Heart right ventricle (tissue), 16 donors: ENCODE results near the gene STK11. TPM values are rescaled to one million over a fixed set of nuclear protein-coding genes. Genes with fewer than 3 reads are reported as not detected.

Experiments used
- ATAC-seq, 8 donors: fragments of 200-7000 bp; cut with Tn5 transposase; one replicate each; pipeline ENCODE4 v1.9.1; 2020; ENCODE audit warnings: mild to moderate bottlenecking in 8 of 8, moderate library complexity in 8 of 8, moderate number of reproducible peaks in 1 of 8
- DNase-seq, 2 donors: peaks; one replicate each; pipeline ENCODE4 v3.0.0-alpha.2; 2020
- H3K27ac ChIP-seq, 10 donors: fragments of 200-600 bp; sonication (generic) in 2 of 10; one replicate each; pipeline versions ENCODE4 v1.5.0 to v1.8.0; 2020 to 2022; ENCODE audit warnings: mild to moderate bottlenecking in 3 of 10
- H3K27me3 ChIP-seq, 7 donors: fragments of 200-600 bp; one replicate each; pipeline ENCODE4 v1.8.0; 2021 to 2022; ENCODE audit warnings: mild to moderate bottlenecking in 2 of 7
- H3K36me3 ChIP-seq, 9 donors: fragments of 200-600 bp; sonication (generic) in 1 of 9; one replicate each; pipeline versions ENCODE4 v1.5.0 to v1.8.0; 2020 to 2022; ENCODE audit warnings: mild to moderate bottlenecking in 2 of 9
- H3K4me1 ChIP-seq, 9 donors: fragments of 200-600 bp; sonication (generic) in 1 of 9; one replicate each; pipeline versions ENCODE4 v1.5.0 to v1.8.0; 2020 to 2022; ENCODE audit warnings: mild to moderate bottlenecking in 4 of 9
- H3K4me3 ChIP-seq, 10 donors: fragments of 200-600 bp; sonication (generic) in 2 of 10; one replicate each; pipeline versions ENCODE4 v1.5.0 to v1.8.0; 2020 to 2022; ENCODE audit warnings: mild to moderate bottlenecking in 7 of 10, moderate library complexity in 2 of 10
- H3K9me3 ChIP-seq, 11 donors: fragments of 200-600 bp in 10 of 11; sonication (generic) in 2 of 11; one replicate each; pipeline versions ENCODE4 v1.5.0 to v1.8.0; 2013 to 2022; ENCODE audit warnings: mild to moderate bottlenecking in 2 of 11, control low read depth in 1 of 11, moderate library complexity in 1 of 11
- WGBS, 2 donors: extraction: QIAGEN DNeasy Blood & Tissue Kit; methylation state at CpG; one replicate each; pipeline ENCODE4 v1.1.7; 2013; ENCODE audit warnings: inconsistent platforms in 1 of 2; 5-methylcytosine and 5-hydroxymethylcytosine counted together
- intact Hi-C, 10 donors: fragments of 100-400 bp; cut with DNase I; formaldehyde crosslinking; loops; one replicate each; pipeline versions ENCODE4 v1.11.1 to v1.14.2; 2022
- polyA plus RNA-seq, 2 donors: library from polyadenylated mRNA; stranded (reverse); fragments of 200-250 nt; gene quantifications; one replicate each; pipeline ENCODE4 v1.2.3, GENCODE V29; 2013
- total RNA-seq, 10 donors: library from RNA; stranded (reverse); fragmentation: NEBNext Ultra II Directional in 3 of 10; extraction: Animal tissue kit (Norgen Biotek cat#: 25700) in 3 of 10; gene quantifications; one replicate each; pipeline versions ENCODE4 v1.2.1 to v1.2.4, GENCODE V29; 2021 to 2023
- TF ChIP-seq, protein P1 (sequence below), 9 donors: fragments of 200-600 bp; sonication (generic) in 2 of 9; IDR thresholded peaks; one replicate each; pipeline versions ENCODE4 v1.5.0 to v1.8.0; 2021 to 2022; ENCODE audit warnings: antibody characterized with exemption in 9 of 9, mild to moderate bottlenecking in 5 of 9, moderate library complexity in 1 of 9
- donor health status: Arrhythmogenic right ventricular cardiomyopathy.
- donor health status: ischemic (EF 13 %, LVEDD 7.1; RV severe dilation, severe dysfunction).
- donor health status: healthy with polysubstance abuse.
- donor health status: DM: no; HTN: yes; CAD: no.
- donor health status: DM: no; HTN: no; CAD: no.
- donor health status: ischemic (EF 25% LVEDD 6.9; RV normal size, moderate dysfunction).
- donor health status: ischemic (EF 25% LVEDD 5.7; RV mildly dilated, moderate dysfunction).
- donor health status: healthy.
- donor health status: DM: yes; HTN: yes; CAD: no.
- donor health status: Ischemic cardiomyopathy.
- donor health status: ischemic (EF 35%, LVEDD 5.7; RV mildly dilated, moderate dysfunction).
- donor health status: nonischemic (EF 11% LVEDD 7.7; RV severe dilation, severe dysfunction).
- donor health status: DM: yes; HTN: yes; CAD: no.
- donor health status: PGD.
- donor health status: ischemic (EF 29% LVEDD 5.4; RV normal size, mild dysfunction).
- donor health status: nonischemic (EF 23%, LVEDD 6.1; RV moderate dilation, normal function).

The STK11 gene
- total and polyA plus RNA-seq, 12 donors: 41.1 to 71.6 (median 46.6) TPM

DNA sequence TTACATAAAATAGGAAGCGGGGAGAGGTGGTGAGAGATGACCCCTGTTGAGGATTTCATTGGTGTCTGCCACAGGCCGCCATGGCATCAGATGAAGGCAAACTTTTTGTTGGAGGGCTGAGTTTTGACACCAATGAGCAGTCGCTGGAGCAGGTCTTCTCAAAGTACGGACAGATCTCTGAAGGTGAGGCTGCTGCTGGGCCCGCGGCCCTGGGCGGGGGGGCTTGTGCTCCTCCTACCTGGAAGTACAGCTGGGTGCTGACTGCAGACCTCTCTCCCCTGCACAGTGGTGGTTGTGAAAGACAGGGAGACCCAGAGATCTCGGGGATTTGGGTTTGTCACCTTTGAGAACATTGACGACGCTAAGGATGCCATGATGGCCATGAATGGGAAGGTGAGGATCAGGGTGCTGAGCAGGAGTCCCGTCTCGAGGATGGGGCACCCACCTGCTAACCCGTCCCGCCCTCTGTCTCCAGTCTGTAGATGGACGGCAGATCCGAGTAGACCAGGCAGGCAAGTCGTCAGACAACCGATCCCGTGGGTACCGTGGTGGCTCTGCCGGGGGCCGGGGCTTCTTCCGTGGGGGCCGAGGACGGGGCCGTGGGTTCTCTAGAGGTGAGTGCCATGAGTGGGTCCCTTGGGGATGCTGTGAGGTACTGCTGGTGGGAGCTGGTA lies 65.4 kb downstream of the STK11 start:
- no peak for ATAC-seq
- intact Hi-C loops: loop anchor here in 4 of 10 donors (10.0 kb wide), 3 partner anchors 134 to 234 kb away; partner anchors contain the start of genes DAZAP1 (in 3 of the 4) and GAMT (in 3 of the 4)
- H3K4me3 ChIP-seq: peak overlapping the region; percentile 57 to 98 (median 70)
- TF ChIP-seq, protein P1, sequence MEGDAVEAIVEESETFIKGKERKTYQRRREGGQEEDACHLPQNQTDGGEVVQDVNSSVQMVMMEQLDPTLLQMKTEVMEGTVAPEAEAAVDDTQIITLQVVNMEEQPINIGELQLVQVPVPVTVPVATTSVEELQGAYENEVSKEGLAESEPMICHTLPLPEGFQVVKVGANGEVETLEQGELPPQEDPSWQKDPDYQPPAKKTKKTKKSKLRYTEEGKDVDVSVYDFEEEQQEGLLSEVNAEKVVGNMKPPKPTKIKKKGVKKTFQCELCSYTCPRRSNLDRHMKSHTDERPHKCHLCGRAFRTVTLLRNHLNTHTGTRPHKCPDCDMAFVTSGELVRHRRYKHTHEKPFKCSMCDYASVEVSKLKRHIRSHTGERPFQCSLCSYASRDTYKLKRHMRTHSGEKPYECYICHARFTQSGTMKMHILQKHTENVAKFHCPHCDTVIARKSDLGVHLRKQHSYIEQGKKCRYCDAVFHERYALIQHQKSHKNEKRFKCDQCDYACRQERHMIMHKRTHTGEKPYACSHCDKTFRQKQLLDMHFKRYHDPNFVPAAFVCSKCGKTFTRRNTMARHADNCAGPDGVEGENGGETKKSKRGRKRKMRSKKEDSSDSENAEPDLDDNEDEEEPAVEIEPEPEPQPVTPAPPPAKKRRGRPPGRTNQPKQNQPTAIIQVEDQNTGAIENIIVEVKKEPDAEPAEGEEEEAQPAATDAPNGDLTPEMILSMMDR (IDR thresholded peaks at IDR 0.05): no peak
- peak overlapping the region in 9 of 10 donors; percentile 91 to 100 (median 98) for H3K27ac ChIP-seq
- peaks cover 0 to 50% (median 45%) of the 10 kb centered on the region in 9 donors for H3K36me3 ChIP-seq
- H3K9me3 ChIP-seq: no peaks in the 10 kb centered on the region
- no peak for DNase-seq
- no peaks in the 10 kb centered on the region for H3K27me3 ChIP-seq
- WGBS, 2 donors: 51 to 58% methylated on average over 26 of the region's 26 CpGs
- peaks cover 57 to 86% (median 82%) of the 10 kb centered on the region in 9 donors for H3K4me1 ChIP-seq

DNA sequence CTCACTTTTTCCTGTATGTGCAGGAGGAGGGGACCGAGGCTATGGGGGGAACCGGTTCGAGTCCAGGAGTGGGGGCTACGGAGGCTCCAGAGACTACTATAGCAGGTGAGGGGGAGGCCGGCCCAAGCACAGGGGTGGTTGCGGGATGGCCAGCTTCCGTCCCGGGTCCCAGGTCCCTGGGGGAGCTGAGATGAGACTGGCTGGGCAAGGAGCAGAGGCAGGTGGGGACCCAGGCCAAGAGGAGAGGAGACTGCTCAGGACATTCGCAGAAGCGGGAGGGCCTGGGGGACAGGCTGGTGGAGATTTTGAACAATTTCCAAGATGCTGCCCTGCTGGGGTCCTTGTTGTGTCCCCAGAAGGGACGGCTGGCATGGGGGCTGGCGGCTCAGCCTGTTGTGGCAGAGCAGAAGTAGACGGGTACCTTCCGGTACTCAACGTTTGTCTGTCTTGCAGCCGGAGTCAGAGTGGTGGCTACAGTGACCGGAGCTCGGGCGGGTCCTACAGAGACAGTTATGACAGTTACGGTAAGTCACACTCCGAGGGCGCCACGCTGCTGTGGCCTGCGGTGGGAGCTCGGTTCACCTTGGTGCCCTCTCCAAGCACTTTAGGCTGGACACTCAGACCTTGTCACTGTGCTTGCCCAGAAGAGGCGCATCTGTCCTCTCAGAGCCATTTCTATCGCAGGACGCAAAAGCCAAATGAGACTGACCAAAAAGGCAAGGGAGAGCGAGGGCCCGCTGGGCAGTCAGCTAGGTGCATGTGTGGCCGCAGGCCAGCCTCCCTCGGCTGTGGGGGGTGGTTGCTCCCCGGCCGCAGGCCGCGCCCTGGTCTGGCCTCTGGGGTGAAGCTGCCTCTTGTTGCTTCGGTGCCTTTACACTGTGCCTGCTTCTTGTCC lies 66.2 kb downstream of the STK11 start:
- no peak for ATAC-seq
- Histone ChIP-seq H3K27ac (peak overlapping the region in 8 of 10 donors; percentile 11 to 100 (median 98)), H3K9me3 (no peaks in the 10 kb centered on the region), H3K4me3 (peak overlapping the region in 9 of 10 donors; percentile 58 to 98 (median 71)), H3K4me1 (peaks cover 61 to 86% (median 83%) of the 10 kb centered on the region in 9 donors), H3K27me3 (no peaks in the 10 kb centered on the region), H3K36me3 (peaks cover 0 to 50% (median 45%) of the 10 kb centered on the region in 9 donors)
- peak in 1 of 2 donors; percentile 42 for DNase-seq
- 59% methylated on average over 37 of the region's 37 CpGs for WGBS, 2 donors
- intact Hi-C loops: loop anchor here in 4 of 10 donors (10.0 kb wide), 3 partner anchors 133 to 233 kb away; partner anchors contain the start of genes DAZAP1 (in 3 of the 4) and GAMT (in 3 of the 4)
- TF ChIP-seq, protein P1 (IDR thresholded peaks at IDR 0.05): no peak

- Histone ChIP-seq H3K9me3 (no peaks in the 10 kb centered on the region), H3K4me1 (peaks cover 55 to 82% (median 76%) of the 10 kb centered on the region in 9 donors), H3K36me3 (peaks cover 0 to 57% (median 45%) of the 10 kb centered on the region in 9 donors), H3K4me3 (peak overlapping the region in 6 of 10 donors; percentile 58 to 98 (median 77)), H3K27ac (peak overlapping the region in 7 of 10 donors; percentile 91 to 100 (median 99)), H3K27me3 (no peaks in the 10 kb centered on the region)
- 71 to 72% methylated on average over 33 of the region's 33 CpGs for WGBS, 2 donors
- ATAC-seq (no peak), DNase-seq (no peak)
- TF ChIP-seq, protein P1 (IDR thresholded peaks at IDR 0.05): no peak
- intact Hi-C loops: loop anchor here in 4 of 10 donors (10.0 kb wide), 3 partner anchors 132 to 232 kb away; partner anchors contain the start of genes DAZAP1 (in 3 of the 4) and GAMT (in 3 of the 4)
These were observed 67.1 kb downstream of the STK11 start for GRCh38 chr19:1272423-1273262.
